Neural progenitor cell (in vitro differentiated cells): ENCODE measurements around the gene CATSPERB.

ENCODE experiments used
- EZH2 ChIP-seq: fragments of 200-600 bp; sonication (generic); IDR thresholded peaks from 2 replicates; pipeline ENCODE4 v1.6.1; 2017; ENCODE audit warnings: antibody characterized with exemption, mild to moderate bottlenecking, moderate library complexity
- EZH2phosphoT487 ChIP-seq: fragments of 200-600 bp; sonication (generic); IDR thresholded peaks from 2 replicates; pipeline ENCODE4 v1.6.1; 2017; ENCODE audit warnings: antibody characterized with exemption
- TF ChIP-seq, protein P1 (sequence below): fragments of 200-600 bp; sonication (generic); IDR thresholded peaks from 2 replicates; pipeline ENCODE4 v1.5.1; 2017; ENCODE audit warnings: antibody characterized with exemption, mild to moderate bottlenecking

DNA sequence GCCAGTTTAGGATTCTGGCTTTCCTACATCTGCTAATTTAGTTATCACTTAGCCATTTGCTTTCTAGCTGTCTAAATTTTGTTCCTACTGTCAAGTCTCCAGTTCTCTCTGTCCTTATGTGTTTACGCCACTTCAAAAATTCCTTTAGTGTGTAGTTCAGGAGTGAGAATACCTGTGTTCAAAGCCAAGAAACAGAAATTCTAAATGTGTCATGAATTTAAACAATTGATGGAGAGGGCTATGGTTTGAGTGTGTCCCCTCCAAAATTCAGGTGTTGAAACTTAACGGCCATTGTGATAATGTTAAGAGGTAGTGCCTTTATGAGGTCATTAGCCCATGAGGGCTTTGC is 11.4 kb upstream of the CATSPERB start:
- TF ChIP-seq, protein P1, sequence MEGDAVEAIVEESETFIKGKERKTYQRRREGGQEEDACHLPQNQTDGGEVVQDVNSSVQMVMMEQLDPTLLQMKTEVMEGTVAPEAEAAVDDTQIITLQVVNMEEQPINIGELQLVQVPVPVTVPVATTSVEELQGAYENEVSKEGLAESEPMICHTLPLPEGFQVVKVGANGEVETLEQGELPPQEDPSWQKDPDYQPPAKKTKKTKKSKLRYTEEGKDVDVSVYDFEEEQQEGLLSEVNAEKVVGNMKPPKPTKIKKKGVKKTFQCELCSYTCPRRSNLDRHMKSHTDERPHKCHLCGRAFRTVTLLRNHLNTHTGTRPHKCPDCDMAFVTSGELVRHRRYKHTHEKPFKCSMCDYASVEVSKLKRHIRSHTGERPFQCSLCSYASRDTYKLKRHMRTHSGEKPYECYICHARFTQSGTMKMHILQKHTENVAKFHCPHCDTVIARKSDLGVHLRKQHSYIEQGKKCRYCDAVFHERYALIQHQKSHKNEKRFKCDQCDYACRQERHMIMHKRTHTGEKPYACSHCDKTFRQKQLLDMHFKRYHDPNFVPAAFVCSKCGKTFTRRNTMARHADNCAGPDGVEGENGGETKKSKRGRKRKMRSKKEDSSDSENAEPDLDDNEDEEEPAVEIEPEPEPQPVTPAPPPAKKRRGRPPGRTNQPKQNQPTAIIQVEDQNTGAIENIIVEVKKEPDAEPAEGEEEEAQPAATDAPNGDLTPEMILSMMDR: no peak
- TF ChIP-seq EZH2 (no peak), EZH2phosphoT487 (no peak)
